OCI-LY7 (cell line): ENCODE measurements around the gene GALNT10. TPM values are rescaled to one million over a fixed set of nuclear protein-coding genes. Genes with fewer than 3 reads are reported as not detected.

Experiments used
- BruUV-seq: library from RNA; stranded (reverse); fragments of 400-500 nt; replicated peaks from 2 replicates; lab custom pipeline; 2021; lab: Mats Ljungman, UMichigan
- CTCF ChIA-PET: fragments of 300-600 bp; sonication (Branson Sonifier 250); formaldehyde crosslinking; loops from one replicate; lab custom pipeline; 2022; ENCODE audit warnings: antibody characterized with exemption; ENCODE audit not compliant: unreplicated experiment; lab: Charles Lee
- POLR2A ChIA-PET: fragments of 300-600 bp; sonication (Branson Sonifier 250); formaldehyde crosslinking; loops from one replicate; lab custom pipeline; 2022; ENCODE audit warnings: antibody characterized with exemption; lab: Charles Lee
- DNase-seq: peaks from one replicate; pipeline ENCODE4 v3.0.0-alpha.2; 2015; ENCODE audit warnings: low spot score
- H2AFZ ChIP-seq: fragments of 200-600 bp; sonication (generic), shearing (Covaris generic); 2 replicates; pipeline ENCODE4 v1.6.1; 2014; ENCODE audit warnings: mild to moderate bottlenecking, antibody characterized with exemption, low read length, moderate library complexity
- H3K27ac ChIP-seq: fragments of 200-600 bp; sonication (generic); 2 replicates; pipeline ENCODE4 v1.5.1; 2014; ENCODE audit warnings: mixed run types, low read depth, mild to moderate bottlenecking, moderate library complexity, low read length, inconsistent platforms; ENCODE audit not compliant: poor library complexity, severe bottlenecking
- H3K36me3 ChIP-seq: fragments of 200-600 bp; sonication (generic); 2 replicates; pipeline ENCODE4 v1.6.1; 2014; ENCODE audit warnings: mild to moderate bottlenecking, antibody characterized with exemption, low read length, moderate library complexity, mixed read lengths; ENCODE audit not compliant: insufficient read depth
- H3K4me1 ChIP-seq: fragments of 200-600 bp; sonication (generic); 2 replicates; pipeline ENCODE4 v1.5.1; 2014; ENCODE audit warnings: mild to moderate bottlenecking, low read length; ENCODE audit not compliant: insufficient read depth, poor library complexity, severe bottlenecking
- H3K4me2 ChIP-seq: fragments of 200-600 bp; sonication (generic); 2 replicates; pipeline ENCODE4 v1.6.1; 2014; ENCODE audit warnings: mild to moderate bottlenecking, low read length
- H3K4me3 ChIP-seq: fragments of 200-600 bp; sonication (generic); 2 replicates; pipeline ENCODE4 v1.5.1; 2014; ENCODE audit warnings: mild to moderate bottlenecking, low read depth, low read length; ENCODE audit not compliant: poor library complexity, severe bottlenecking
- H3K79me2 ChIP-seq: fragments of 200-600 bp; sonication (generic); 2 replicates; pipeline ENCODE4 v1.6.1; 2016; ENCODE audit warnings: low read depth, mild to moderate bottlenecking, low read length, moderate library complexity, mixed read lengths; ENCODE audit not compliant: insufficient read depth
- H3K9me2 ChIP-seq: fragments of 200-600 bp; sonication (generic); 2 replicates; pipeline ENCODE4 v1.6.1; 2016; ENCODE audit warnings: mild to moderate bottlenecking, low read length, mixed read lengths; ENCODE audit not compliant: insufficient read depth
- H3K9me3 ChIP-seq: fragments of 200-600 bp; sonication (generic); 2 replicates; pipeline ENCODE4 v1.6.1; 2014; ENCODE audit warnings: mild to moderate bottlenecking, mixed run types, low read length, mixed read lengths
- H4K20me1 ChIP-seq: fragments of 200-600 bp; sonication (generic); 2 replicates; pipeline ENCODE4 v1.6.1; 2014; ENCODE audit warnings: mild to moderate bottlenecking, antibody characterized with exemption, low read length, moderate library complexity, mixed read lengths; ENCODE audit not compliant: insufficient read depth
- CTCF ChIP-seq: fragments of 200-600 bp; sonication (generic); conservative IDR thresholded peaks from 2 replicates; pipeline ENCODE4 v1.5.1; 2014; ENCODE audit warnings: mild to moderate bottlenecking, antibody characterized with exemption, low read length, moderate library complexity, mixed read lengths
- EZH2phosphoT487 ChIP-seq: fragments of 200-600 bp; sonication (generic); IDR thresholded peaks from 2 replicates; pipeline ENCODE4 v1.6.1; 2018; ENCODE audit warnings: low read depth, borderline replicate concordance, mild to moderate bottlenecking, mixed run types, antibody characterized with exemption, low read length, moderate library complexity, mixed read lengths
- intact Hi-C: fragments of 100-400 bp; cut with micrococcal nuclease; formaldehyde crosslinking; loops from one replicate; pipeline ENCODE4 v1.10.0; 2022; ENCODE audit not compliant: unreplicated experiment
- total RNA-seq, 2 experiments: library from RNA; depleted of rRNA in 1 of 2; stranded (reverse); fragments of >200 nt in 1 of 2; shearing (Covaris generic) in 1 of 2; gene quantifications; 2 replicates each; pipeline ENCODE4 v1.2.3, GENCODE V29; 2014 to 2022

Gene GALNT10
- total RNA-seq, 2 experiments from 2014 or later = 7.3 to 20.6 TPM

GRCh38 chr5:154193701-154194121 lies 3.2 kb downstream of the GALNT10 start:
- ChIA-PET CTCF (interaction anchor here (0.8 kb wide), 1 partner anchor 8 kb away, joined by 3 read pairs; no protein-coding TSS in a partner anchor), POLR2A (interaction anchor here (0.7 kb wide), 1 partner anchor 260 kb away, joined by 3 read pairs; no protein-coding TSS in a partner anchor)
- H4K20me1 ChIP-seq = 0 out of 2 replicates have a peak, but pooled peaks cover 8% of the 10 kb centered on the region
- no peak overlapping the region for H3K27ac ChIP-seq
- TF ChIP-seq CTCF = no peak
- TF ChIP-seq EZH2phosphoT487 = no peak
- H3K9me3 ChIP-seq = no peaks in the 10 kb centered on the region
- no TSS peak for BruUV-seq
- intact Hi-C loops = loop anchor here (5.0 kb wide), 1 partner anchor 214 kb away; no protein-coding TSS in a partner anchor
- H2AFZ ChIP-seq = no peak overlapping the region
- H3K4me2 ChIP-seq = no peak overlapping the region
- H3K36me3 ChIP-seq = no peaks in the 10 kb centered on the region
- no peaks in the 10 kb centered on the region for H3K79me2 ChIP-seq
- H3K9me2 ChIP-seq = no peaks in the 10 kb centered on the region
- H3K4me1 ChIP-seq = peaks cover 25% of the 10 kb centered on the region
- DNase-seq = no peak
- H3K4me3 ChIP-seq = no peak overlapping the region

DNA sequence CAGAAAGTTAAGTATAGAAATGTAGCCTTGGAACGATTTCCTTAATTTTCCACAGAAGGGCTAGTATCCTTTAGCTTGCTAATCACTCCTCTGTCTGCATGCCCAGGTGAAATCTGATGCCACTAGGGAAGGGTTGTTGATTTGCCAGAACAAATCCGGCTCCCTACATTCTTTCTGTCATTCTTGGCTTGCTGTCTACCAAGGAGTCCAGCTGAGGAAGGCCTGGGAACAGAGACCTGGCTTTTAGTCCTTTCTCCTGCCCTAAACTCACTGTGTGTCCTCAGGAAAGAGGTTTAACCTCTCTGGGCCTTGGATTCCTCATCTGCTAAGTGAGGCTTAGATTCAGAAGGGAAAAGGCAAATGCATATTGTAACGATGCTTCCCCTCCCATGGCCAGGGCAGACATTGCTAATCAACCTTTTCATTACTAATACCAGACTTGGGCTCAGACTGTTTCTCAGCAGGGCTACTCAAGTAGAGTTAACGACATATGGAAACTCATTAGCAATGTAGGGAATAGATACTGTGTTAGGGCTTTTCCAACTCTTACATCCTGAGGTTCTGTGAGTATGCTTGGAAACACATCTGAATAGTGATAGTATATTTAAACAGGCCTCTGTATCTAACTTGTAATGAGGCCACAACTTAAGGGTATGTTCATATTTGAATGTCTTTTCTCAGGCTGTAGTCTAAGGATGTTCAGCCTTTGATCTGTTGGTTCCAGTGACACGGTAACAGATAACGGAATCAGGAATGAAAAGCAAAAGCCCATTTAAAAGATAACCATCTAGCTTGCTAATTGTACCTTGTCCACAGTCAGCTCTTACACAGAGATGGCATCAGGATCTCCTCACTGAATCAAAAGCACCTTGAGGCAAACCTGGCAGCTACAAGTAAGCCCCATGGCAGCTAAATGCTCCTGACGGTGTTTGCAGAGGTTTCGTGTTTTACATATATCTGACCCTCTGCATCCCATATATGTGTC lies 4.1 kb downstream of the GALNT10 start:
- Histone ChIP-seq H3K4me3 (no peak overlapping the region), H3K9me3 (no peaks in the 10 kb centered on the region), H3K27ac (no peak overlapping the region), H3K79me2 (no peaks in the 10 kb centered on the region), H3K4me1 (peaks cover 16% of the 10 kb centered on the region), H3K36me3 (no peaks in the 10 kb centered on the region), H3K4me2 (no peak overlapping the region), H4K20me1 (0 out of 2 replicates have a peak, but pooled peaks cover 8% of the 10 kb centered on the region), H2AFZ (no peak overlapping the region), H3K9me2 (no peaks in the 10 kb centered on the region)
- DNase-seq = no peak
- TF ChIP-seq EZH2phosphoT487 = no peak
- TF ChIP-seq CTCF = no peak
- no TSS peak for BruUV-seq
- ChIA-PET POLR2A (interaction anchor here (0.7 to 1.0 kb wide), 2 partner anchors 12 to 261 kb away, joined by 3 read pairs; no protein-coding TSS in a partner anchor), CTCF (interaction anchor here (0.8 kb wide), 1 partner anchor 9 kb away, joined by 3 read pairs; no protein-coding TSS in a partner anchor)
- intact Hi-C loops = loop anchor here (5.0 kb wide), 1 partner anchor 213 kb away; no protein-coding TSS in a partner anchor
